ENCODE data around the gene CLDN19.

Gene CLDN19

GRCh38 chr1:42739753-42740700 lies at the start of gene CLDN19:
Gene CLDN19, minus strand, starts transcription at chr1:42740236. Its CDS starts 173 bp downstream, at chr1:42740063.
- H3K4me1 Mint-ChIP-seq: peaks cover 10% of the 10 kb centered on the region
- ATAC-seq (ENCODE audit: low read depth): no peak
- no peak within 1 kb of the TSS for H3K4me3 Mint-ChIP-seq
- H3K36me3 Mint-ChIP-seq: no peaks in the 10 kb centered on the region
- no peak within 1 kb of the TSS for H3K27ac Mint-ChIP-seq
- no peak for DNase-seq (ENCODE audit: low spot score in 2 of 2)
- H3K9me3 Mint-ChIP-seq: no peaks in the 10 kb centered on the region
- H3K27me3 Mint-ChIP-seq: peaks cover 1% of the 10 kb centered on the region

DNA sequence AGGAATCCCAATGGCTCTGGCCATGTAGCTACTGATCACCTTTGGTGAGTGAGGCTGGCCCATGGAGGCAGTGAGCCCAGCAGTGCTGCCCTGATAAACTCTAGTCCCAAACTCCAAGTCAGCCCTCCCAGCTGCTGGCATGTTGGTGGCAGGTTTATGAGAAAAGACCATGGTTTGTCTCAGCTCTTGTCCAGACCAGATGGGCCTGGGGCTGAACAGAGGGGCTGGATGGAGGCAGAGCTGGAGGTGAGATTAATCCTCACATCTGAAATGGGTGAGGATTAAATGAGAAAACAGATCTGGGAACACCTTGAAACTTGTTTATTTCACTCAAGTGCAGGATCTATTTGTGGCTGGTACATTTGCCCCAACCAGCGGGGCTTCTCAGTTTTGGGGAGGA lies 48.0 kb upstream of the CLDN19 start:
- Mint-ChIP-seq H3K27ac (no peak overlapping the region), H3K27me3 (no peaks in the 10 kb centered on the region), H3K36me3 (peaks cover 4% of the 10 kb centered on the region), H3K9me3 (no peaks in the 10 kb centered on the region), H3K4me1 (peaks cover 8% of the 10 kb centered on the region), H3K4me3 (no peak overlapping the region)
- ATAC-seq (ENCODE audit: low read depth) (no peak), DNase-seq (ENCODE audit: low spot score in 2 of 2) (no peak)

- DNase-seq (ENCODE audit: low spot score in 2 of 2) (no peak), ATAC-seq (ENCODE audit: low read depth) (no peak)
- no peaks in the 10 kb centered on the region for H3K27me3 Mint-ChIP-seq
- no peak overlapping the region for H3K4me3 Mint-ChIP-seq
- H3K36me3 Mint-ChIP-seq: peaks cover 9% of the 10 kb centered on the region
- peak overlapping the region; percentile 54 for H3K27ac Mint-ChIP-seq
- H3K9me3 Mint-ChIP-seq: no peaks in the 10 kb centered on the region
- peaks cover 8% of the 10 kb centered on the region for H3K4me1 Mint-ChIP-seq
Observed at GRCh38 chr1:42786097-42786496, 46.1 kb upstream of the CLDN19 start.

DNA sequence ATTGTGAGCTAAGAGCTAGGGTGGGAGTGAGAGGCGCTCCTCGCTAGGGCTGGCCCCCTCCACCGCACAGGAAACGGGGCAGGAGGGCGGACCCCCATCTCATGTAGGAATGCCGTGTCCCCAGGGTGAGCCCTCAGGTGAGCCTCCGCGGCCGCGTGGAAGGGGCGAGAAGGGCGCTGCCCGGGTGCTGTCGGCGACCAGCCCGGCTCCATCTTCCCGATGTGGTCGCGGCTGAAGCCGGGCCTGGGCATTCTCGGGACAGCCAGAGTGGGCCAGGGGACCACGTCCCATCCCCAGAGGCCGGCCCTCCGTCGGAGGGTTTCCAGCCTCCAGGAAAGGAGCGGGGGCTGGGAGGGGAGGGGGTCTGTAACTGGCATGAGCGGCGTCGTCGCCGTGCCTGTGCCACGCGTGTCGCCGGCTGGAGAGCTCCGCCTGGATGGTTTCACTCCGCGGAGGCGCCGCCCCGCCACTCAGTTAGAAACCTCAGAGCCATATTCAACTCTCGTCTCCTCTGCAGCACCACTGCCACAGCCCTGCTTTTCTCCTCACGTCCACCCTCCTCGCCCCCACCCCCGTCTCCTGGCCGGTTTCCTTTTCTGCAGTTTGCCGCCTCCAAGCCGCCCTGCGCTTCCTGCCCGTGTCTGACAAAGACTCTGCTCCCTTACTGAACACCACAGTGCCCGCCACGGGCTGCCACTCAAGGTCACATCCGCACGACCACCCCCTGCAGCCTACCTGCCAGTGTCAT lies 45.1 kb upstream of the CLDN19 start, which contains the start of gene TMEM269:
TMEM269 (plus strand) TSS at position 46 of the 748 bp plus-strand sequence. CDS start 4,903 bp downstream, outside the sequence.
- Mint-ChIP-seq H3K27ac (no peak within 1 kb of the TSS), H3K4me1 (peaks cover 8% of the 10 kb centered on the region), H3K9me3 (no peaks in the 10 kb centered on the region), H3K27me3 (no peaks in the 10 kb centered on the region), H3K36me3 (peaks cover 15% of the 10 kb centered on the region), H3K4me3 (peak within 1 kb of the TSS; percentile 78)
- no peak for DNase-seq (ENCODE audit: low spot score in 2 of 2)
- ATAC-seq (ENCODE audit: low read depth): peak; percentile 66

DNA sequence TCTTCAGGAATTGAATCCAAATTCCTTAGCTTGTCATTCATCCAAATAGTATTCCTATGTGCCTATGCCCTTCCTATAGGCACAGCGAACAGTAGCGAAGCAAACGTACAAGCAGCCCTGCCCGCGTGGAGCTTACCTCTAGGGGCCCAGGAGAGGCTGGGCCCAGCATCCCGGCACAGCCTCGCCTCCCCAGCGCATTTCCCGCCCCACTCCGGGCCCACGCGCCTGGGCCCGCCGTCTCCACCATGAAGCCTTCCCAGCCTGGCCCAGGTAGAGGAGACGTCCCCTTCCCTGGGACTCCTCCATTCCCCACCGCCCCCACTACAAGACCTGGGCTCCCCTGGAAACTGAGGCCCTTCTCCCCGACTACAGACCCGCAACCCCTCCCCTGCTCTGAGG lies 44.5 kb upstream of the CLDN19 start:
- Mint-ChIP-seq H3K9me3 (no peaks in the 10 kb centered on the region), H3K4me1 (peaks cover 8% of the 10 kb centered on the region), H3K27me3 (no peaks in the 10 kb centered on the region), H3K4me3 (no peak overlapping the region), H3K36me3 (peaks cover 18% of the 10 kb centered on the region), H3K27ac (no peak overlapping the region)
- ATAC-seq (ENCODE audit: low read depth) (no peak), DNase-seq (ENCODE audit: low spot score in 2 of 2) (no peak)

GRCh38 chr1:42783092-42783491 lies 43.1 kb upstream of the CLDN19 start:
- H3K27ac Mint-ChIP-seq: no peak overlapping the region
- peaks cover 24% of the 10 kb centered on the region for H3K36me3 Mint-ChIP-seq
- DNase-seq (ENCODE audit: low spot score in 2 of 2) (no peak), ATAC-seq (ENCODE audit: low read depth) (no peak)
- H3K27me3 Mint-ChIP-seq: no peaks in the 10 kb centered on the region
- H3K4me3 Mint-ChIP-seq: no peak overlapping the region
- H3K4me1 Mint-ChIP-seq: peaks cover 8% of the 10 kb centered on the region
- no peaks in the 10 kb centered on the region for H3K9me3 Mint-ChIP-seq

DNA sequence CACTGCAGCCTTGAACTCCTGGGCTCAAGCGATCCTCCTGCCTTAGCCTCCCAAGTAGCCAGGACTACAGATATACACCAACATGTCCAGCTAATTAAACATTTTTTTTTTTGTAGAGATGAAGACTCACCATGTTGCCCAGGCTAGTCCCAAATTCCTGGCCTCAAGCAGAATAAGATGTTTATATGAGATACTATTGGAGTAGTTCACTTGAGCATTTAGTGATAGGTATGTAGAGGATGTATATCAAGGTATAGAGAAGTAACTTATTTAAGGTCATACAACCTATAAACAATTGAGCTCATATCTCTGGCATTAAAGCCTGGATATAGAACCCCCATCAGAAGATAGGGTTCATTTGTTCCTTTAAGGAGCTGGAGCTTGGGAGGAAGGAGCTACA lies 40.1 kb upstream of the CLDN19 start:
- Mint-ChIP-seq H3K4me1 (peaks cover under 1% of the 10 kb centered on the region), H3K27ac (no peak overlapping the region), H3K4me3 (no peak overlapping the region), H3K36me3 (peaks cover 38% of the 10 kb centered on the region), H3K9me3 (no peaks in the 10 kb centered on the region), H3K27me3 (no peaks in the 10 kb centered on the region)
- DNase-seq (ENCODE audit: low spot score in 2 of 2) (no peak), ATAC-seq (ENCODE audit: low read depth) (no peak)

DNA sequence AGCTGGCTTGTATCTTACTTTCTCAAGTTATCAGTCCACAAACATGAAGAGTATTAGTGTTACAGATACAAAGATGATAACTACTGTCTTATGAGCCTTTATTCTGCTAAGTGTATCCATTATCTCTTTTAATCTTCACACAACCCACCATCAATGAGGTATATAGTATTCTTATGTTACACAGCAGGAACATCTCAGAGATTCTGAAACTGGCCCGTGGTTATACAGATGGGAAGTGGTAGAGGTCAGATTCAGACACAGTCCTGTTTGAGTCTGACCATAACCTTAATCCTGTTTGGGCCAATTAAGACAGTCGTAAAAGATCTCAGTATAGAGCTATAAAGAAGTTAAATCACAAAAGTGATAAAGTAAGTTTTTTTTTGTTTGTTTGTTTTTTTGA lies 39.7 kb upstream of the CLDN19 start:
- Mint-ChIP-seq H3K4me1 (no peaks in the 10 kb centered on the region), H3K4me3 (no peak overlapping the region), H3K27me3 (no peaks in the 10 kb centered on the region), H3K9me3 (no peaks in the 10 kb centered on the region), H3K36me3 (peaks cover 42% of the 10 kb centered on the region), H3K27ac (no peak overlapping the region)
- DNase-seq (ENCODE audit: low spot score in 2 of 2) (no peak), ATAC-seq (ENCODE audit: low read depth) (no peak)

DNA sequence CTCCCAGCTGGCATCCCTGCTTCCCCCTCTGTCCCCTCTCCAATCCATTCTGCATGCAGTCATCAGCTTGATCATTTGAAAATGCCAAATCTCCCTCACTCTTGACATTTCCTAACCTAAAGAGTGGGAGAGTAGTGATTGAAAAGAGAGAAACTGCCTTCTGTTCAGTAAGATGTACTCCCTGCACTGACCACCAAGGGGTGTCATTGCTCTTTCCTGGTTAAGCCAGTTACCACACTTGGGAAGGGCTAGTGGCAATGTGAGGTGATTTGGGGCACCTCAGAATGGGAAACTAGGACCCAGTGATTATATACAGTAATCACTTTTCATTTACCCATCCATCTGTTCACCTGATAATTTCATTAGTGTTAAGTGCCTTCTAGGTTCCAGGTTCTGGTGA lies 37.8 kb upstream of the CLDN19 start:
- H3K4me1 Mint-ChIP-seq: peaks cover 4% of the 10 kb centered on the region
- no peak overlapping the region for H3K4me3 Mint-ChIP-seq
- no peak overlapping the region for H3K27ac Mint-ChIP-seq
- DNase-seq (ENCODE audit: low spot score in 2 of 2): no peak
- H3K36me3 Mint-ChIP-seq: peaks cover 44% of the 10 kb centered on the region
- ATAC-seq (ENCODE audit: low read depth): peak; percentile 49
- H3K27me3 Mint-ChIP-seq: no peaks in the 10 kb centered on the region
- H3K9me3 Mint-ChIP-seq: no peaks in the 10 kb centered on the region

DNA sequence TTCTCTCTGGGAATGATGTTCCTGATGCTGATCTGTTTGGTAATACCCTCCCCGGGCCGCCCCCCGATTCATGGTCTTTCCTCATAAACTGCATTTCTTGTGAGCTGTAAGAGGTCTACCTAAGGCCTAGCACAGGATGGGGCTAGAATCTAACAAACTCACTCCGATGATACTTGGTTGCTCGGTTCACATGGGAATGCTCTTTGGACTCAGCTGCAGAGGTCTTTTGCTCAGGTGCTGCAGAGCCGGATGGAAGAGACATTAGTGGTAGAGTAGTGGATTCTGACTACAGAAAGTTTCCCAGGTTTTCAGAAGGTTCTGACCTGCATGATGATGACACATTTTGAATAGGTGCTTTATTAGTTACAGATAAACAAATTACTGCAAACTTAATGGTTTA lies 36.5 kb upstream of the CLDN19 start:
- Mint-ChIP-seq H3K4me3 (no peak overlapping the region), H3K9me3 (no peaks in the 10 kb centered on the region), H3K4me1 (peaks cover 4% of the 10 kb centered on the region), H3K27ac (no peak overlapping the region), H3K36me3 (peaks cover 41% of the 10 kb centered on the region), H3K27me3 (no peaks in the 10 kb centered on the region)
- no peak for ATAC-seq (ENCODE audit: low read depth)
- DNase-seq (ENCODE audit: low spot score in 2 of 2): no peak

DNA sequence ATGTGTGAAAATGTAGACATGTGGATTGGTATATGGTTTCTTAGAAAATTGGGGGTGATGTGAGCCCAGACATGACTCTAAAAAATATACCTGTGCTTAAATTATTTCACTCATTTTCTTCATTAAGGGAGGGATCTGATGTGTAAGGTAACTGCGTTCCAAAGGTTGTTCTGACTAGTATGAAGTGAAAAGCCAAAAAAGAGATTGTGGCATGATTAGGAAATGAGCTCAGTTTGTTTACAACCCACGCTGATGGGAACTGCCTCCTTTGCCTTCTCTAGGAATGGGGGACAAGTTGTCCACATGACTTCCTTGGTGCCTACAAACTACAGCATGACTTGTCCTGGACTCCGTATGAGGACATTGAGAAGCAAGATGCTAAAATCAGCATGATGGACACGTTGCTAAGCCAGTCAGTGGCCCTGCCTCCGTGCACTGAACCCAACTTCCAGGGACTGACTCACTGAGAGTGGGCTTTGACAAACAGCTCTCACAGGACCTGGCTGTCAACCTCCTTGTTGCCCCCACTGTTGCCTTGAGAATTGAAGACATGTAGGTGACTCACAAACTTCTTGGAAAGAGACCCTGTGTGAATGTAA lies 35.0 kb upstream of the CLDN19 start:
- ATAC-seq (ENCODE audit: low read depth) (no peak), DNase-seq (ENCODE audit: low spot score in 2 of 2) (no peak)
- Mint-ChIP-seq H3K9me3 (no peaks in the 10 kb centered on the region), H3K27ac (no peak overlapping the region), H3K4me3 (no peak overlapping the region), H3K4me1 (peaks cover 6% of the 10 kb centered on the region), H3K36me3 (peaks cover 36% of the 10 kb centered on the region), H3K27me3 (no peaks in the 10 kb centered on the region)

DNA sequence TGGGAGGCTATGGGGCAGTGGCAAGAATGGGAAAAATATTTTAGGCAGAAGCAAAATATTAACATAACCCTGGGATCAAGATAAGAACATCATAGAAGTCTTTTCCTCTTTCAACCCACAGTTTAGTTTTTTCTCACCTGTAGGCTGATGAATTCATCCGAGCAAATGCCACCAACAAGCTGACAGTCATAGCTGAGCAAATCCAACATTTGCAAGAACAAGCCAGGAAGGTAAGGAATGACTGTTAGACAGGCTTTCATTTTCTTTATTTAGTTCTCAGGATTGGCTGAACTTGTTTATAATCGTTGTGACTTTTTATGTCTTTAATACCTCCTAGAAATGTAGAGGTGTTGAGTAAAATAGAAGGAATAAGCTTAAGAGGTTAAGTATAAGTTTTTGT lies 33.4 kb upstream of the CLDN19 start:
- Mint-ChIP-seq H3K36me3 (peaks cover 30% of the 10 kb centered on the region), H3K9me3 (no peaks in the 10 kb centered on the region), H3K27me3 (no peaks in the 10 kb centered on the region), H3K4me1 (peaks cover 10% of the 10 kb centered on the region), H3K27ac (no peak overlapping the region), H3K4me3 (no peak overlapping the region)
- DNase-seq (ENCODE audit: low spot score in 2 of 2) (no peak), ATAC-seq (ENCODE audit: low read depth) (no peak)

DNA sequence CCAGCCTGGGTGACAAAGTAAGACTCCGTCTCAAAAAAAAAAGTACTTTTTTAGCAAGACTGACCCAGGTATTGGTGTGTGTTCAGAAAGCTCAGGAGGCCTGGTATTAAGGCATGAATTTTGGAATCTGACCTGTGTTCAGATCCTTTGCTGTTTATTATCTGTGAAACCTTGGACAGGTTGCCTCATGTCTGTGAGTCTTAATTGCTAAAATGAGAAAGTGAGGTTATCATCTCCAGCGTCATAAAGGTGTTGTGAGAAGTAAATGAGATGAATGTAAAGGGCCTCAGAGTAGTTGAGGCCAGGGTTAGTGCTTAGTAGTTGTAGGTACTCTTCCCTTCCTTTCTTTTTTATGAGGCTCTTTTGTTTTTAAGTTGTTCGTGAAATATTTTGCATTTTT lies 29.8 kb upstream of the CLDN19 start:
- DNase-seq (ENCODE audit: low spot score in 2 of 2): no peak
- Mint-ChIP-seq H3K4me3 (no peak overlapping the region), H3K27ac (no peak overlapping the region), H3K4me1 (peaks cover 14% of the 10 kb centered on the region), H3K9me3 (no peaks in the 10 kb centered on the region), H3K27me3 (no peaks in the 10 kb centered on the region), H3K36me3 (peaks cover 10% of the 10 kb centered on the region)
- no peak for ATAC-seq (ENCODE audit: low read depth)

DNA sequence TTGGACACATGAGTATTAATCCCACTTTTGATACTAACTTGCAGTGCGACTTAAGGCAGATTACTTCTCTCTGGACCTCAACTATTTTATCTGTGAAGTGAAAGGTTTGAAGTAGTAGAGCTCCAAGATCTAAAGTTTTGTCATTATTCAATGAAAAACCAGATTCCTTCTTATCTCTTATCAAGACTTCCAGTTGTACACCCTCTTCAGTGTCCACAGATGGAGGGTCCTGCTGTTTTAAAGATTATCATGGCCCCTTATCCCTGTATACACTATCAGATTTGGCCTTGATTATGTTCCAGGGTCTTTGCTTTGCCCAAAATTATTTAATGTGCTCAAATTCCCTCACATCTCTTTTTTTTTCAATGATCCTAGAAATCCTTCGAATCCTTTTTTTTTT lies 28.1 kb upstream of the CLDN19 start:
- no peak overlapping the region for H3K4me3 Mint-ChIP-seq
- H3K9me3 Mint-ChIP-seq: no peaks in the 10 kb centered on the region
- peaks cover 14% of the 10 kb centered on the region for H3K4me1 Mint-ChIP-seq
- DNase-seq (ENCODE audit: low spot score in 2 of 2) (no peak), ATAC-seq (ENCODE audit: low read depth) (no peak)
- H3K27me3 Mint-ChIP-seq: no peaks in the 10 kb centered on the region
- peaks cover 5% of the 10 kb centered on the region for H3K36me3 Mint-ChIP-seq
- H3K27ac Mint-ChIP-seq: no peak overlapping the region

Data from memory B cell (primary cell).